Pancreas (tissue), 10 donors: Measurements from ENCODE around the gene LTBP1. TPM values are rescaled to one million over a fixed set of nuclear protein-coding genes. Genes with fewer than 3 reads are reported as not detected.

Experiments used
- ATAC-seq, 4 donors: fragments of 200-7000 bp; cut with Tn5 transposase; one replicate each; pipeline versions ENCODE4 v1.8.0 to v1.9.1; 2020; ENCODE audit warnings: mild to moderate bottlenecking in 4 of 4, moderate library complexity in 4 of 4
- DNase-seq, 6 donors: peaks; one replicate each; pipeline ENCODE4 v3.0.0-alpha.2; 2020
- FAIRE-seq: peaks from 2 replicates; lab custom pipeline; 2012; peaks lifted over from hg19 to GRCh38; lab: Jason Lieb, UNC
- H3K27ac ChIP-seq, 4 donors: fragments of 200-600 bp; sonication (generic); 1 replicate in 3 of 4; 2 replicates in 1 of 4; pipeline versions ENCODE4 v1.5.0 to v1.8.0; 2020
- H3K27me3 ChIP-seq, 4 donors: fragments of 200-600 bp; one replicate each; pipeline ENCODE4 v1.8.0; 2021
- H3K36me3 ChIP-seq, 3 donors: fragments of 200-600 bp; sonication (generic) in 1 of 3; one replicate each; pipeline versions ENCODE4 v1.5.0 to v1.8.0; 2020 to 2021
- H3K4me1 ChIP-seq, 3 donors: fragments of 200-600 bp; one replicate each; pipeline ENCODE4 v1.8.0; 2021
- H3K4me3 ChIP-seq, 4 donors: fragments of 200-600 bp; sonication (generic) in 2 of 4; one replicate each; pipeline versions ENCODE4 v1.5.0 to v1.8.0; 2020 to 2021
- H3K9me3 ChIP-seq, 4 donors: fragments of 200-600 bp; one replicate each; pipeline ENCODE4 v1.8.0; 2021
- CTCF ChIP-seq, 4 donors: fragments of 200-600 bp; sonication (generic) in 3 of 4; IDR thresholded peaks; one replicate each; pipeline versions ENCODE4 v1.5.0 to v1.8.0; 2021; ENCODE audit warnings: antibody characterized with exemption in 4 of 4
- WGBS, 2 donors: extraction: QIAGEN DNeasy Blood & Tissue Kit; methylation state at CpG; one replicate each; pipeline ENCODE4 v1.1.7; 2013; 5-methylcytosine and 5-hydroxymethylcytosine counted together
- intact Hi-C, 3 donors: fragments of 100-400 bp; cut with DNase I; formaldehyde crosslinking; loops; one replicate each; pipeline versions ENCODE4 v1.11.1 to v1.14.2; 2022
- polyA plus RNA-seq, 2 donors: library from polyadenylated mRNA; stranded (reverse); fragments of 200-250 nt; gene quantifications; one replicate each; pipeline ENCODE4 v1.2.3, GENCODE V29; 2013
- total RNA-seq, 6 donors: library from RNA; stranded (reverse); fragmentation: NEBNext Ultra II Directional in 4 of 6; extraction: Animal tissue kit (Norgen Biotek cat#: 25700) in 4 of 6; gene quantifications; one replicate each; pipeline versions ENCODE4 v1.2.1 to v1.2.4, GENCODE V29; 2021 to 2023
- donor health status: healthy with polysubstance abuse.
- donor health status: DM: no; HTN: no; CAD: no; lungs with moderate emphysema.
- donor health status: DM: no; HTN: no; CAD: no.
- donor health status: control.
- donor health status: control.
- donor health status: Bipolar disorder and iron deficiency.
- donor health status: DM: yes; HTN: yes; CAD: no.
- donor health status: DM: no; HTN: no; CAD: no.
- donor health status: DM: no; HTN: no; CAD: no.
- donor health status: DM: yes; HTN: yes; CAD: no.

LTBP1 gene
- total and polyA plus RNA-seq, 8 donors, result 0.83 to 21.2 (median 2.6) TPM

- FAIRE-seq, result no peak
- Histone ChIP-seq H3K9me3 (no peaks in the 10 kb centered on the region), H3K4me3 (no peak overlapping the region), H3K27ac (no peak overlapping the region), H3K27me3 (no peaks in the 10 kb centered on the region), H3K36me3 (no peaks in the 10 kb centered on the region), H3K4me1 (no peaks in the 10 kb centered on the region)
- TF ChIP-seq CTCF (IDR thresholded peaks at IDR 0.05), result no peak
- intact Hi-C loops, result no loop called here
- 47 to 51% methylated on average over 5 of the region's 5 CpGs for WGBS, 2 donors
- ATAC-seq, result no peak
- DNase-seq, result no peak
Observed at GRCh38 chr2:33342171-33342570, 395.4 kb downstream of the LTBP1 start.

GRCh38 chr2:33342705-33343104, 396.0 kb downstream of the LTBP1 start:
- Histone ChIP-seq H3K9me3 (no peaks in the 10 kb centered on the region), H3K36me3 (no peaks in the 10 kb centered on the region), H3K4me1 (no peaks in the 10 kb centered on the region), H3K27me3 (no peaks in the 10 kb centered on the region), H3K4me3 (no peak overlapping the region), H3K27ac (no peak overlapping the region)
- WGBS, 2 donors, result 40 to 58% methylated on average over 4 of the region's 4 CpGs
- ATAC-seq, result no peak
- no peak for TF ChIP-seq CTCF (IDR thresholded peaks at IDR 0.05)
- no peak for FAIRE-seq
- intact Hi-C loops, result no loop called here
- no peak for DNase-seq

DNA sequence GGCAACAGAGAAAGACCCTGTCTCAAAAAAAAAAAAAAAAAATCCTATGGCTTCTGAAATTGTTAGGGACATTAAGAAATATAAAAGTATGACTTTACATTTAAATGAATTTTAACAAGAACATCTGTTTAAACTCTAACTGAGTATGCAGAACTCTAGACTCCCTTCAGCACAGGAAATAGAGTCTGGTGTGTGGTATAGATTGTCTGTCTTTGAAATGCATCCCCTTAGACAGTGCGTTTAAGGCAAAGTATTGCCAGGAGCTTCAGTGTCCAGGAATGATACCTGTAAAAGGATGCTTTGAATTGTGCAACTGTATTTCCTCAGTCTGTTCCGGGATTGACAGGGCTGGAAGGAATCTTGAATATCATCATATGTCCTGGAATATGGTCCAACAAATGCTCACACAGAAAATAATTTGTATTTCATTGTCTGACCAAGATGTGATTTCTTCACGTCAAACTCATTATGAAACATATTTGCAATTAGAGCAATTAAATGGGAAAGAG, 396.7 kb downstream of the LTBP1 start:
- no peak for DNase-seq
- Histone ChIP-seq H3K4me3 (no peak overlapping the region), H3K9me3 (no peaks in the 10 kb centered on the region), H3K4me1 (no peaks in the 10 kb centered on the region), H3K27ac (no peak overlapping the region), H3K36me3 (no peaks in the 10 kb centered on the region), H3K27me3 (no peaks in the 10 kb centered on the region)
- WGBS, 2 donors, result 91 to 92% methylated on average over 3 of the region's 3 CpGs
- no peak for ATAC-seq
- intact Hi-C loops, result no loop called here
- no peak for FAIRE-seq
- TF ChIP-seq CTCF (IDR thresholded peaks at IDR 0.05), result no peak

GRCh38 chr2:33344230-33344629, 397.5 kb downstream of the LTBP1 start:
- Histone ChIP-seq H3K4me1 (no peaks in the 10 kb centered on the region), H3K4me3 (no peak overlapping the region), H3K9me3 (no peaks in the 10 kb centered on the region), H3K27me3 (no peaks in the 10 kb centered on the region), H3K36me3 (no peaks in the 10 kb centered on the region), H3K27ac (no peak overlapping the region)
- ATAC-seq (no peak), FAIRE-seq (no peak), DNase-seq (no peak)
- TF ChIP-seq CTCF (IDR thresholded peaks at IDR 0.05), result no peak
- WGBS, 2 donors, result 76 to 80% methylated on average over 3 of the region's 3 CpGs
- intact Hi-C loops, result no loop called here

DNA sequence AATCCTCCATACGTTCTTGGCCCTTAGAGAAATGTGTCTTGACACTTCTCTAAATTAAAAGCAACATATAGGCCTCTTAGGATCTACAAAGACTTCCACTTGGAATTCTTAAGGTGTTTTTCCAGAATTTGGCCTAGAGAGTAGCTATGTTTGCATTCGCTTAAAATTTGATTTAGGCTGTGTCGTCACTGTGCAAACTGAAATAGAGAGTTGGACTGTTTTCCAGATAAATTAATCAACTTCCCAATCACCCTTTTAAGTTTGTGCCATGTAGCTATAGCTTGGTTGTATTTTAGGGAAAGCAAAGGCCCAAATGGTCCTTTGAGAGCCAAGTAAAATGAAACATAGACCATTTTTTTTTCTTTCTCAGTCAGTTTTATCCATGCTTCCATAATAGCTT, 401.1 kb downstream of the LTBP1 start:
- Histone ChIP-seq H3K9me3 (no peaks in the 10 kb centered on the region), H3K36me3 (no peaks in the 10 kb centered on the region), H3K4me1 (no peaks in the 10 kb centered on the region), H3K27me3 (no peaks in the 10 kb centered on the region), H3K27ac (no peak overlapping the region), H3K4me3 (no peak overlapping the region)
- TF ChIP-seq CTCF (IDR thresholded peaks at IDR 0.05), result no peak
- FAIRE-seq (no peak), DNase-seq (no peak), ATAC-seq (no peak)
- 47 to 52% methylated on average over 3 of the region's 3 CpGs for WGBS, 2 donors
- intact Hi-C loops, result no loop called here
